HG03095 (cell line): ENCODE measurements around the gene ACTL7B.
A peak's percentile ranks its signal among the peaks of the same experiment; 100 is the strongest.
"Not testable (repeated sequence)": the region's sequence is repeated elsewhere in the genome, so short reads cannot be mapped to it uniquely, and the experiment has no call there.

ENCODE experiments used
- ATAC-seq: cut with Tn5 transposase; IDR thresholded peaks from one replicate; pipeline ENCODE4 v1.9.1; 2021; ENCODE audit warnings: moderate library complexity; ENCODE audit not compliant: unreplicated experiment

Gene ACTL7B

GRCh38 chr9:108855888-108856287, at the start of gene ACTL7B:
TSS of gene ACTL7B (minus strand) at chr9:108855986. CDS start at chr9:108855930, 56 bp downstream.
- ATAC-seq: no peak

- no peak for ATAC-seq
Measured at GRCh38 chr9:108905494-108905893, 49.7 kb upstream of the ACTL7B start.

GRCh38 chr9:108904161-108904560, 48.4 kb upstream of the ACTL7B start:
- no peak for ATAC-seq

- ATAC-seq: no peak
Measured at GRCh38 chr9:108903420-108904103, 47.8 kb upstream of the ACTL7B start.

GRCh38 chr9:108900176-108900575, 44.4 kb upstream of the ACTL7B start:
- ATAC-seq: no peak

- not testable (repeated sequence) for ATAC-seq
Measured at GRCh38 chr9:108899023-108899695, 43.4 kb upstream of the ACTL7B start.

GRCh38 chr9:108897324-108898096, 41.7 kb upstream of the ACTL7B start:
- ATAC-seq: no peak

GRCh38 chr9:108894225-108894997, 38.6 kb upstream of the ACTL7B start:
- ATAC-seq: no peak

GRCh38 chr9:108889649-108890067, 33.9 kb upstream of the ACTL7B start:
- ATAC-seq: no peak

- not testable (repeated sequence) for ATAC-seq
Measured at GRCh38 chr9:108886594-108887271, 30.9 kb upstream of the ACTL7B start.

- peak; percentile 99 for ATAC-seq
Measured at GRCh38 chr9:108885643-108886348, 30.0 kb upstream of the ACTL7B start.

- ATAC-seq: no peak
Measured at GRCh38 chr9:108884701-108885100, 28.9 kb upstream of the ACTL7B start.

GRCh38 chr9:108883085-108883484, 27.3 kb upstream of the ACTL7B start:
- ATAC-seq: no peak

GRCh38 chr9:108882052-108882888, 26.5 kb upstream of the ACTL7B start:
- no peak for ATAC-seq

GRCh38 chr9:108880738-108881316, 25.0 kb upstream of the ACTL7B start:
- ATAC-seq: no peak

GRCh38 chr9:108877524-108877923, 21.7 kb upstream of the ACTL7B start:
- ATAC-seq: no peak

GRCh38 chr9:108876425-108876824, 20.6 kb upstream of the ACTL7B start:
- ATAC-seq: no peak

GRCh38 chr9:108874058-108874788, 18.4 kb upstream of the ACTL7B start:
- ATAC-seq: no peak
